H1 (cell line): ENCODE results near the gene HOATZ. TPM values are rescaled to one million over a fixed set of nuclear protein-coding genes. Genes with fewer than 3 reads are reported as not detected.
A peak's percentile ranks its signal among the peaks of the same experiment; 100 is the strongest.

Source experiments
- CTCF ChIA-PET: fragments of 300-600 bp; sonication (Branson Sonifier 250); formaldehyde crosslinking; loops from one replicate; lab custom pipeline; 2021; ENCODE audit not compliant: partially characterized antibody; lab: Charles Lee
- POLR2A ChIA-PET: fragments of 300-600 bp; sonication (Branson Sonifier 250); formaldehyde crosslinking; loops from one replicate; lab custom pipeline; 2021; ENCODE audit warnings: inconsistent platforms; ENCODE audit not compliant: partially characterized antibody; lab: Charles Lee
- DNase-seq, 2 experiments: peaks; one replicate each; pipeline versions ENCODE4 v3.0.0 to v3.0.0-alpha.2; 2010 to 2022; ENCODE audit warnings: low spot score in 2 of 2, low read depth in 1 of 2, mixed read lengths in 1 of 2
- FAIRE-seq: peaks from 2 replicates; lab custom pipeline; 2011; peaks lifted over from hg19 to GRCh38; lab: Jason Lieb, UNC
- H2AFZ ChIP-seq: 2 replicates; pipeline ENCODE4 v1.8.1; 2012; ENCODE audit warnings: low read length, inconsistent platforms
- H2AK5ac ChIP-seq: 2 replicates; pipeline ENCODE4 v1.6.1; 2013; ENCODE audit warnings: low read depth, low read length
- H2BK120ac ChIP-seq: replicated peaks from 2 replicates; pipeline ENCODE3; 2013; ENCODE audit warnings: low read depth, low read length, inconsistent platforms
- H2BK12ac ChIP-seq: 2 replicates; pipeline ENCODE4 v1.6.1; 2013; ENCODE audit warnings: low read depth, low read length
- H2BK15ac ChIP-seq: 2 replicates; pipeline ENCODE4 v1.6.1; 2013; ENCODE audit warnings: low read length
- H2BK20ac ChIP-seq: 2 replicates; pipeline ENCODE4 v1.6.1; 2013; ENCODE audit warnings: low read length
- H2BK5ac ChIP-seq: 2 replicates; pipeline ENCODE4 v1.6.1; 2013; ENCODE audit warnings: low read depth, low read length
- H3K14ac ChIP-seq: 2 replicates; pipeline ENCODE4 v1.6.1; 2013; ENCODE audit warnings: inconsistent platforms; ENCODE audit not compliant: insufficient read length
- H3K18ac ChIP-seq: 2 replicates; pipeline ENCODE4 v1.6.1; 2013; ENCODE audit warnings: low read length; ENCODE audit errors: extremely low read depth
- H3K23ac ChIP-seq: 2 replicates; pipeline ENCODE4 v1.6.1; 2013; ENCODE audit warnings: inconsistent platforms; ENCODE audit not compliant: insufficient read length
- H3K23me2 ChIP-seq: 2 replicates; pipeline ENCODE4 v1.6.1; 2013; ENCODE audit warnings: low read depth, low read length
- H3K27ac ChIP-seq: 2 replicates; pipeline ENCODE4 v1.6.1; 2011; ENCODE audit warnings: low read depth, low read length, inconsistent platforms
- H3K27me3 ChIP-seq, 4 experiments: replicated peaks in 1 of 4; 1 replicate in 1 of 4; 2 replicates in 3 of 4; pipeline versions ENCODE4 v1.6.1 to v1.8.1; 2011 to 2013; ENCODE audit warnings: low read length in 3 of 4, mild to moderate bottlenecking in 3 of 4, inconsistent platforms in 2 of 4, mixed read lengths in 2 of 4, moderate library complexity in 1 of 4; ENCODE audit not compliant: control insufficient read depth in 3 of 4, insufficient read depth in 3 of 4; ENCODE audit errors: extremely low read depth in 1 of 4
- H3K36me3 ChIP-seq, 4 experiments: 2 replicates each; pipeline versions ENCODE4 v1.6.1 to v1.8.1; 2011 to 2013; ENCODE audit warnings: mild to moderate bottlenecking in 4 of 4, low read length in 3 of 4, moderate library complexity in 2 of 4, control low read depth in 1 of 4, inconsistent platforms in 1 of 4; ENCODE audit not compliant: insufficient read depth in 4 of 4, control insufficient read depth in 2 of 4
- H3K4ac ChIP-seq: replicated peaks from 2 replicates; pipeline ENCODE3; 2013; ENCODE audit warnings: low read length, low read depth, mixed read lengths, inconsistent platforms; ENCODE audit not compliant: insufficient read length
- H3K4me1 ChIP-seq, 4 experiments: replicated peaks in 1 of 4; 1 replicate in 1 of 4; 2 replicates in 3 of 4; pipeline versions ENCODE4 v1.6.1 to v1.8.1; 2011 to 2013; ENCODE audit warnings: low read length in 3 of 4, inconsistent platforms in 2 of 4, mixed read lengths in 1 of 4; ENCODE audit not compliant: insufficient read depth in 4 of 4, control insufficient read depth in 3 of 4
- H3K4me2 ChIP-seq, 2 experiments: 2 replicates each; pipeline versions ENCODE4 v1.6.1 to v1.8.1; 2011 to 2013; ENCODE audit warnings: low read depth in 2 of 2, low read length in 2 of 2, control low read depth in 1 of 2, inconsistent platforms in 1 of 2, mild to moderate bottlenecking in 1 of 2; ENCODE audit not compliant: insufficient read depth in 1 of 2
- H3K4me3 ChIP-seq, 4 experiments: fragments of 200-600, 300-600 bp in 1 of 4; sonication (generic), shearing (Covaris generic), sonication (Bioruptor Twin) in 1 of 4; 2 replicates each; pipeline versions ENCODE4 v1.5.1 to v1.8.1; 2011 to 2016; ENCODE audit warnings: low read length in 4 of 4, low read depth in 3 of 4, control low read depth in 2 of 4, inconsistent platforms in 2 of 4, mild to moderate bottlenecking in 2 of 4, mixed read lengths in 1 of 4, moderate library complexity in 1 of 4; ENCODE audit not compliant: insufficient read depth in 2 of 4; ENCODE audit errors: extremely low read depth in 1 of 4
- H3K56ac ChIP-seq: replicated peaks from 2 replicates; pipeline ENCODE3; 2013; ENCODE audit warnings: low read depth, mild to moderate bottlenecking, mixed read lengths, low read length, inconsistent platforms; ENCODE audit not compliant: insufficient read length
- H3K79me1 ChIP-seq: 2 replicates; pipeline ENCODE4 v1.6.1; 2013; ENCODE audit warnings: low read depth, low read length, control low read depth
- H3K79me2 ChIP-seq, 2 experiments: 2 replicates each; pipeline versions ENCODE4 v1.6.1 to v1.8.1; 2012 to 2013; ENCODE audit warnings: low read length in 2 of 2, mild to moderate bottlenecking in 2 of 2, inconsistent platforms in 1 of 2; ENCODE audit not compliant: insufficient read depth in 2 of 2, control insufficient read depth in 1 of 2
- H3K9ac ChIP-seq, 4 experiments: replicated peaks in 1 of 4; 1 replicate in 1 of 4; 2 replicates in 3 of 4; pipeline versions ENCODE4 v1.6.1 to v1.8.1; 2011 to 2013; ENCODE audit warnings: low read depth in 3 of 4, low read length in 3 of 4, control low read depth in 2 of 4, mild to moderate bottlenecking in 2 of 4, moderate library complexity in 2 of 4, inconsistent platforms in 1 of 4; ENCODE audit errors: extremely low read depth in 1 of 4
- H3K9me3 ChIP-seq, 2 experiments: 2 replicates each; pipeline versions ENCODE4 v1.6.1 to v1.8.1; 2012 to 2013; ENCODE audit warnings: mild to moderate bottlenecking in 2 of 2, moderate library complexity in 2 of 2, control low read depth in 1 of 2, inconsistent platforms in 1 of 2, low read depth in 1 of 2, low read length in 1 of 2, mixed read lengths in 1 of 2; ENCODE audit not compliant: insufficient read depth in 2 of 2
- H4K20me1 ChIP-seq, 2 experiments: replicated peaks in 1 of 2; 2 replicates each; pipeline versions ENCODE3 to v1.8.1; 2011 to 2013; ENCODE audit warnings: inconsistent platforms in 2 of 2, low read length in 2 of 2, mild to moderate bottlenecking in 1 of 2; ENCODE audit not compliant: insufficient read depth in 2 of 2, control insufficient read depth in 1 of 2
- H4K5ac ChIP-seq: 2 replicates; pipeline ENCODE4 v1.6.1; 2013; ENCODE audit warnings: low read length, low read depth, mixed read lengths, inconsistent platforms; ENCODE audit not compliant: insufficient read length
- H4K8ac ChIP-seq: 2 replicates; pipeline ENCODE4 v1.8.0; 2013; ENCODE audit warnings: mild to moderate bottlenecking, moderate library complexity, low read length, inconsistent platforms; ENCODE audit not compliant: insufficient read depth; ENCODE audit errors: extremely low read depth
- H4K91ac ChIP-seq: replicated peaks from 2 replicates; pipeline ENCODE3; 2013; ENCODE audit warnings: low read length, mixed read lengths, inconsistent platforms; ENCODE audit not compliant: insufficient read length
- EZH2 ChIP-seq: fragments of 200-600 bp; sonication (generic); IDR thresholded peaks from 2 replicates; pipeline ENCODE4 v1.7.1; 2012; ENCODE audit warnings: low read depth, mild to moderate bottlenecking, moderate library complexity, low read length, inconsistent platforms; ENCODE audit not compliant: severe bottlenecking
- WGBS, 2 experiments: shearing (Covaris generic) in 1 of 2; methylation state at CpG; one replicate each; pipeline versions ENCODE4 v1.1.6 to v1.1.7; 2013 to 2015; ENCODE audit warnings: low lambda C conversion rate in 2 of 2, mixed read lengths in 2 of 2, inconsistent platforms in 1 of 2, low coverage in 1 of 2, missing lambda C conversion rate in 1 of 2; ENCODE audit not compliant: insufficient replicate concordance in 2 of 2, insufficient coverage in 1 of 2, insufficient read length in 1 of 2; ENCODE audit errors: extremely low coverage in 1 of 2, missing lambda C conversion rate in 1 of 2; 5-methylcytosine and 5-hydroxymethylcytosine counted together
- polyA plus RNA-seq, 7 experiments: library from polyadenylated mRNA; depleted of rRNA in 3 of 7; stranded (reverse) in 5 of 7; unstranded in 2 of 7; fragments of >200 nt in 5 of 7; fragments of 200-250 nt in 2 of 7; gene quantifications; 1 replicate in 5 of 7; 2 replicates in 1 of 7; 4 replicates in 1 of 7; pipeline versions ENCODE4 v1.2.1 to v1.2.3, GENCODE V29; 2011 to 2013; ENCODE audit warnings: missing spikeins in 2 of 7, mixed read lengths in 2 of 7
- total RNA-seq: library from RNA; stranded (reverse); fragmentation: NEBNext Ultra II Directional; extraction: Animal tissue kit (Norgen Biotek cat#: 25700); gene quantifications from 2 replicates; pipeline ENCODE4 v1.2.1, GENCODE V29; 2021

The HOATZ gene
- total and polyA plus RNA-seq, 2 of the 8 experiments (the other 6 are each of a cell fraction or from before 2014, with no cell fraction given) = not detected

DNA sequence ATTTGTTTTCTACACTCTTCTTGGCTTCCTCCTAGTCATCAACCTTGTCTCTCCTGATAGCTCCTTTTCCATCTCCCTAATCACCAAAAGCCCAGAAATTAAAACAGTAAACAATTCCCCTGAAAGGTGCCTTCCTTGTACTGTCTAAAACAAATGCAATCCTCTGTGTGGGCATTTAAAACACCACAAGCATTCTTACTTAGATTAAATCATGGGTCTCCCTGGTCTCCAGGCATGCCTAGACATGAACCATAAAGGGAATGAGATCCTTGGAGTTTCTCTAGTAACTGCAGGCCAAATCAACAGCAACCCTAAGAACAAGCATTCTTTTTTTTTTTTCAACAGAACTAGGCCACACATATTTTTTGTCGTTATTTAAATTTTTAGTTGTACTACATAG is 4.3 kb upstream of the HOATZ start:
- peak overlapping the region; percentile 59 for H3K4ac ChIP-seq
- H4K91ac ChIP-seq = no peak overlapping the region
- no peaks in the 10 kb centered on the region for H3K79me2 ChIP-seq
- POLR2A ChIA-PET = no interaction called here
- 82% methylated on average over 1 of the region's 1 CpG; no CpG with 5 or more reads in 1 of the 2 experiments for WGBS, 2 experiments
- H2BK5ac ChIP-seq = no peak overlapping the region
- no peak overlapping the region for H2BK20ac ChIP-seq
- no peak for FAIRE-seq
- H4K5ac ChIP-seq = no peak overlapping the region
- H2BK120ac ChIP-seq = peak overlapping the region; percentile 63
- peaks cover 11 to 35% (median 26%) of the 10 kb centered on the region in 4 experiments for H3K27me3 ChIP-seq
- CTCF ChIA-PET = interaction anchor here (0.7 to 0.8 kb wide), 2 partner anchors 58 to 657 kb away, joined by 3 to 7 read pairs; partner anchors contain the start of gene TEX12
- no peak overlapping the region for H2AK5ac ChIP-seq
- H3K27ac ChIP-seq = no peak overlapping the region
- peaks cover 0 to 10% (median 6%) of the 10 kb centered on the region in 4 experiments; a peak in 5 of 7 replicates for H3K4me1 ChIP-seq
- peak overlapping the region; percentile 24; the same call in 1 of the 2 replicates for H2AFZ ChIP-seq
- TF ChIP-seq EZH2 = no peak
- peaks cover 9% of the 10 kb centered on the region; the same call in 1 of the 2 replicates for H3K23me2 ChIP-seq
- no peak overlapping the region for H2BK15ac ChIP-seq
- H4K20me1 ChIP-seq = no peaks in the 10 kb centered on the region
- H2BK12ac ChIP-seq = no peak overlapping the region
- no peak overlapping the region for H3K23ac ChIP-seq
- no peak overlapping the region for H3K4me3 ChIP-seq
- H3K79me1 ChIP-seq = no peaks in the 10 kb centered on the region
- H3K9ac ChIP-seq = no peak overlapping the region
- no peak overlapping the region for H3K56ac ChIP-seq
- no peak overlapping the region for H3K4me2 ChIP-seq
- DNase-seq = no peak
- H3K9me3 ChIP-seq = no peaks in the 10 kb centered on the region
- no peak overlapping the region; the same call in 1 of the 2 replicates for H3K18ac ChIP-seq
- H3K14ac ChIP-seq = no peak overlapping the region
- H4K8ac ChIP-seq = no peak overlapping the region
- no peaks in the 10 kb centered on the region for H3K36me3 ChIP-seq
